ENCODE measurements around the gene ADARB2. TPM values are rescaled to one million over a fixed set of nuclear protein-coding genes. Genes with fewer than 3 reads are reported as not detected.

The ADARB2 gene
- total and polyA plus RNA-seq, 10 of the 15 experiments (the other 5 are each of a cell fraction or from before 2014, with no cell fraction given) = 0.02 to 4.1 (median 0.76) TPM

DNA sequence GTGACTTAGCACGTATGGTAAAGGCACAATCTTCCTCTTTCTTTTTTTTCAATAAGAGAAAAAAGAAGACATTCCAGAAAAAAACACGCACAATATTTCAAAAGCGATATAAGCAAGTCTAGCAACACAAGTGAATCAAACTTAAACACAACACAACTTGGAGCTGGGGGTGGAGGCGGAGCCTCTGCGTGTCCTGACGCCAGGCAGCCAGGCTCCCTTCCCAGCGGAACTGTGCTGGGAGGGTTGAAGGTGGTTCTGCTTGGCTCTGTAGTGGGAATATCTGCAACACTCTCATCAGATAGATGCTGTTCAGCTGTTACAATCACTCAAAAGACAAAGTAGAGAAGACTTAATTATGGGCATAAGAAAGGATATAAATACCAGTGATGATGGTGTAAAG lies 469.8 kb downstream of the ADARB2 start (continued):
- TF ChIP-seq POU2F2 (IDR thresholded peaks at IDR 0.05; ENCODE audit: borderline replicate concordance, low read depth, low read length) = no peak

DNA sequence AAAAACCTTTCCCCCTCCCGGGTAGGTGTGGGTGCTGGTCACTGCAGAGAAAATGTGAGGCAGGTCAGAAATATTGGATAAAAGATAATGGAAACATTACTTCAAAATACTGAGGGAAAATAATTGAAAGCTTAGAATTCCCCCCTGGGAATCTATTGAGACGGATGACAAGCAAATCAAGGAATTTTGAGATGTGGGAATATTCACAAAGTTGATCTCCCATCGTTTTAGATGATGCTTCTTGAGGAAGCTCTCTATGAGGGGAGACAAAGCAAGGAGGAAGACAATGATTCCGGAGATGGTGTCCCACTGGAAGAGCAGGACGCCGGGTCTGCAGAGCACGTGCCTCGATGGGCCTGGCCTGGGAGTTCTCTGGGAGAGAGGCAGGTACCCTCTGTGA lies 470.2 kb downstream of the ADARB2 start:
- Histone ChIP-seq H3K79me2 (ENCODE audit: control insufficient read depth, insufficient read depth, low read length) (no peaks in the 10 kb centered on the region), H4K20me1 (ENCODE audit: control insufficient read depth, insufficient read depth) (no peaks in the 10 kb centered on the region), H3K27ac (ENCODE audit: control insufficient read depth, insufficient read depth) (no peak overlapping the region), H2AFZ (ENCODE audit: control insufficient read depth, low read depth, low read length) (no peak overlapping the region), H3K9ac (ENCODE audit: control insufficient read depth, insufficient read depth, low read length) (no peak overlapping the region), H3K27me3 (replicated peaks in 1 of 2; ENCODE audit: control insufficient read depth in 2 of 2, insufficient read depth in 2 of 2, low read length in 1 of 2) (no peaks in the 10 kb centered on the region), H3K4me2 (ENCODE audit: control insufficient read depth, insufficient read depth) (no peak overlapping the region), H3K36me3 (ENCODE audit: control insufficient read depth in 2 of 2, insufficient read depth in 2 of 2, low read length in 1 of 2) (no peaks in the 10 kb centered on the region), H3K9me3 (replicated peaks; ENCODE audit: control insufficient read depth, insufficient read depth, low read length) (no peaks in the 10 kb centered on the region), H3K4me1 (ENCODE audit: control insufficient read depth, insufficient read depth, low read length) (no peaks in the 10 kb centered on the region), H3K4me3 (no peak overlapping the region)
- in situ Hi-C loops (cut with MboI) = no loop called here
- DNase-seq (ENCODE audit: low read depth, low spot score) = no peak
- SMC1A ChIA-PET (ENCODE audit: uncharacterized antibody, unreplicated experiment) = interaction anchor here (1.5 kb wide), 1 partner anchor 9 kb away, joined by 3 read pairs; no protein-coding TSS in a partner anchor
- FAIRE-seq = no peak
- POLR2A ChIA-PET = no interaction called here
- 19% methylated on average over 8 of the region's 8 CpGs for WGBS (ENCODE audit: insufficient coverage, insufficient replicate concordance, low lambda C conversion rate, missing lambda C conversion rate)
- TF ChIP-seq, protein P1, sequence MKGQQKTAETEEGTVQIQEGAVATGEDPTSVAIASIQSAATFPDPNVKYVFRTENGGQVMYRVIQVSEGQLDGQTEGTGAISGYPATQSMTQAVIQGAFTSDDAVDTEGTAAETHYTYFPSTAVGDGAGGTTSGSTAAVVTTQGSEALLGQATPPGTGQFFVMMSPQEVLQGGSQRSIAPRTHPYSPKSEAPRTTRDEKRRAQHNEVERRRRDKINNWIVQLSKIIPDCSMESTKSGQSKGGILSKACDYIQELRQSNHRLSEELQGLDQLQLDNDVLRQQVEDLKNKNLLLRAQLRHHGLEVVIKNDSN (IDR thresholded peaks at IDR 0.05; ENCODE audit: borderline replicate concordance, extremely low read length, insufficient read depth, low read depth, low read length) = no peak
- TF ChIP-seq, protein P2, sequence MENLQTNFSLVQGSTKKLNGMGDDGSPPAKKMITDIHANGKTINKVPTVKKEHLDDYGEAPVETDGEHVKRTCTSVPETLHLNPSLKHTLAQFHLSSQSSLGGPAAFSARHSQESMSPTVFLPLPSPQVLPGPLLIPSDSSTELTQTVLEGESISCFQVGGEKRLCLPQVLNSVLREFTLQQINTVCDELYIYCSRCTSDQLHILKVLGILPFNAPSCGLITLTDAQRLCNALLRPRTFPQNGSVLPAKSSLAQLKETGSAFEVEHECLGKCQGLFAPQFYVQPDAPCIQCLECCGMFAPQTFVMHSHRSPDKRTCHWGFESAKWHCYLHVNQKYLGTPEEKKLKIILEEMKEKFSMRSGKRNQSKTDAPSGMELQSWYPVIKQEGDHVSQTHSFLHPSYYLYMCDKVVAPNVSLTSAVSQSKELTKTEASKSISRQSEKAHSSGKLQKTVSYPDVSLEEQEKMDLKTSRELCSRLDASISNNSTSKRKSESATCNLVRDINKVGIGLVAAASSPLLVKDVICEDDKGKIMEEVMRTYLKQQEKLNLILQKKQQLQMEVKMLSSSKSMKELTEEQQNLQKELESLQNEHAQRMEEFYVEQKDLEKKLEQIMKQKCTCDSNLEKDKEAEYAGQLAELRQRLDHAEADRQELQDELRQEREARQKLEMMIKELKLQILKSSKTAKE (IDR thresholded peaks at IDR 0.05; ENCODE audit: low read depth, poor library complexity, severe bottlenecking) = no peak
- RAD21 ChIA-PET (ENCODE audit: unreplicated experiment) = no interaction called here
- BruUV-seq (replicated peaks) = no TSS peak
- intact Hi-C loops (cut with micrococcal nuclease; ENCODE audit: unreplicated experiment) = no loop called here
- CTCF ChIA-PET = no interaction called here
- no peak for ATAC-seq

All from GM12878 (cell line).